Keratinocyte (primary cell): ENCODE data around the gene PDE10A. TPM values are rescaled to one million over a fixed set of nuclear protein-coding genes. Genes with fewer than 3 reads are reported as not detected.

Experiments used
- DNase-seq: peaks from one replicate; pipeline ENCODE4 v3.0.0-alpha.2; 2011; ENCODE audit warnings: low read depth, missing footprints, low spot score
- FAIRE-seq: peaks from 2 replicates; lab custom pipeline; 2011; peaks lifted over from hg19 to GRCh38; lab: Jason Lieb, UNC
- H2AFZ ChIP-seq: 2 replicates; pipeline ENCODE4 v1.6.0; 2012; ENCODE audit warnings: low read length, control low read depth, inconsistent platforms; ENCODE audit not compliant: control insufficient read depth
- H3K27ac ChIP-seq: 2 replicates; pipeline ENCODE4 v1.5.1; 2011; ENCODE audit warnings: low read length; ENCODE audit not compliant: control insufficient read depth, insufficient read depth
- H3K27me3 ChIP-seq: 3 replicates; pipeline ENCODE4 v1.6.0; 2011; ENCODE audit warnings: low read length; ENCODE audit not compliant: control insufficient read depth, insufficient read depth; ENCODE audit errors: extremely low read depth
- H3K36me3 ChIP-seq, 2 experiments: 2 replicates in 1 of 2; 3 replicates in 1 of 2; pipeline ENCODE4 v1.5.1; 2011; ENCODE audit warnings: low read length in 2 of 2, mild to moderate bottlenecking in 1 of 2; ENCODE audit not compliant: control insufficient read depth in 2 of 2, insufficient read depth in 2 of 2; ENCODE audit errors: extremely low read depth in 1 of 2
- H3K4me1 ChIP-seq: 3 replicates; pipeline ENCODE4 v1.5.1; 2011; ENCODE audit warnings: low read length; ENCODE audit not compliant: control insufficient read depth, insufficient read depth; ENCODE audit errors: extremely low read depth
- H3K4me2 ChIP-seq: 3 replicates; pipeline ENCODE4 v1.6.0; 2011; ENCODE audit warnings: low read depth, low read length; ENCODE audit not compliant: control insufficient read depth, insufficient read depth; ENCODE audit errors: extremely low read depth
- H3K4me3 ChIP-seq, 3 experiments: fragments of 200-600 bp in 1 of 3; sonication (generic) in 1 of 3; 2 replicates in 2 of 3; 3 replicates in 1 of 3; pipeline ENCODE4 v1.5.1; 2011 to 2016; ENCODE audit warnings: low read length in 3 of 3, mild to moderate bottlenecking in 3 of 3, control low read depth in 2 of 3, inconsistent platforms in 1 of 3, low read depth in 1 of 3, mixed read lengths in 1 of 3, mixed run types in 1 of 3, moderate library complexity in 1 of 3; ENCODE audit not compliant: control insufficient read depth in 2 of 3, insufficient read depth in 2 of 3; ENCODE audit errors: extremely low read depth in 1 of 3
- H3K79me2 ChIP-seq: 2 replicates; pipeline ENCODE4 v1.6.0; 2012; ENCODE audit warnings: low read length; ENCODE audit not compliant: control insufficient read depth, insufficient read depth
- H3K9ac ChIP-seq: 3 replicates; pipeline ENCODE4 v1.6.0; 2011; ENCODE audit warnings: low read length; ENCODE audit not compliant: control insufficient read depth, insufficient read depth; ENCODE audit errors: extremely low read depth
- H3K9me1 ChIP-seq: 3 replicates; pipeline ENCODE4 v1.6.0; 2011; ENCODE audit warnings: low read length; ENCODE audit not compliant: control insufficient read depth, insufficient read depth; ENCODE audit errors: extremely low read depth
- H3K9me3 ChIP-seq: 2 replicates; pipeline ENCODE4 v1.5.1; 2012; ENCODE audit warnings: low read depth, low read length; ENCODE audit not compliant: control insufficient read depth
- H4K20me1 ChIP-seq: 3 replicates; pipeline ENCODE4 v1.6.0; 2011; ENCODE audit warnings: low read length; ENCODE audit not compliant: control insufficient read depth, insufficient read depth; ENCODE audit errors: extremely low read depth
- CTCF ChIP-seq, 3 experiments: IDR thresholded peaks in 1 of 3; conservative IDR thresholded peaks in 1 of 3; optimal IDR thresholded peaks in 1 of 3; 2 replicates in 2 of 3; 3 replicates in 1 of 3; pipeline versions ENCODE3 to v1.5.1; 2011; ENCODE audit warnings: low read length in 3 of 3, mild to moderate bottlenecking in 3 of 3, moderate library complexity in 2 of 3, control low read depth in 1 of 3, inconsistent platforms in 1 of 3; ENCODE audit not compliant: insufficient read depth in 2 of 3; ENCODE audit errors: extremely low read depth in 1 of 3
- EZH2 ChIP-seq: IDR thresholded peaks from one replicate; pipeline ENCODE4 v1.6.1; 2012; ENCODE audit warnings: inconsistent platforms, mild to moderate bottlenecking, low read length, moderate library complexity
- dilution Hi-C: fragments of 300-500 bp; cut with MboI; formaldehyde crosslinking; loops from one replicate; pipeline ENCODE4 v1.7.0; 2020; ENCODE audit warnings: low sequenced_read_pairs; ENCODE audit not compliant: extremely low pct_ligation_motif_present
- polyA plus RNA-seq, 5 experiments: library from polyadenylated mRNA; depleted of rRNA in 3 of 5; stranded (reverse) in 3 of 5; stranded (forward) in 1 of 5; unstranded in 1 of 5; fragments of >200 nt; gene quantifications; 1 replicate in 1 of 5; 2 replicates in 3 of 5; 3 replicates in 1 of 5; pipeline versions ENCODE4 v1.2.1 to v1.2.3, GENCODE V29; 2011 to 2012; ENCODE audit warnings: missing spikeins in 2 of 5, low read depth in 1 of 5, low replicate concordance in 1 of 5

Gene PDE10A
- polyA plus RNA-seq, 1 donor (not counting 4 experiments of a cell fraction or from before 2014, with no cell fraction given): not detected

- FAIRE-seq (no peak), DNase-seq (no peak)
- no peaks in the 10 kb centered on the region for H3K27me3 ChIP-seq
- H3K9me1 ChIP-seq: no peaks in the 10 kb centered on the region
- H3K9ac ChIP-seq: no peak within 1 kb of the TSS
- H3K27ac ChIP-seq: no peak within 1 kb of the TSS
- H2AFZ ChIP-seq: peak within 1 kb of the TSS; percentile 30
- H3K79me2 ChIP-seq: no peaks in the 10 kb centered on the region
- no peaks in the 10 kb centered on the region for H3K36me3 ChIP-seq
- no peaks in the 10 kb centered on the region for H3K4me1 ChIP-seq
- H3K4me3 ChIP-seq: no peak within 1 kb of the TSS
- H3K9me3 ChIP-seq: no peaks in the 10 kb centered on the region
- TF ChIP-seq EZH2: no peak
- no peak for TF ChIP-seq CTCF (optimal IDR thresholded peaks at IDR 0.05 in 1 of 3, IDR thresholded peaks at IDR 0.05 in 1 of 3, conservative IDR thresholded peaks at IDR 0.05 in 1 of 3; ENCODE audit: extremely low read depth in 1 of 3, insufficient read depth in 2 of 3, low read length in 3 of 3)
- H4K20me1 ChIP-seq: no peaks in the 10 kb centered on the region
- peak within 1 kb of the TSS; percentile 37 for H3K4me2 ChIP-seq
- dilution Hi-C loops: no loop called here
Observed at GRCh38 chr6:165308926-165309731, 353.9 kb downstream of the PDE10A start, which contains the start of gene C6orf118. C6orf118 (minus strand) TSS chr6:165309605; CDS start chr6:165309586, 19 bp downstream.

- dilution Hi-C loops: no loop called here
- Histone ChIP-seq H4K20me1 (no peaks in the 10 kb centered on the region), H3K27ac (no peak overlapping the region), H2AFZ (no peak overlapping the region), H3K27me3 (no peaks in the 10 kb centered on the region), H3K36me3 (no peaks in the 10 kb centered on the region), H3K4me1 (no peaks in the 10 kb centered on the region), H3K4me2 (no peak overlapping the region), H3K9me1 (no peaks in the 10 kb centered on the region), H3K9me3 (no peaks in the 10 kb centered on the region), H3K79me2 (no peaks in the 10 kb centered on the region), H3K9ac (no peak overlapping the region), H3K4me3 (no peak overlapping the region)
- FAIRE-seq (no peak), DNase-seq (no peak)
- TF ChIP-seq EZH2: no peak
- no peak for TF ChIP-seq CTCF (optimal IDR thresholded peaks at IDR 0.05 in 1 of 3, IDR thresholded peaks at IDR 0.05 in 1 of 3, conservative IDR thresholded peaks at IDR 0.05 in 1 of 3; ENCODE audit: extremely low read depth in 1 of 3, insufficient read depth in 2 of 3, low read length in 3 of 3)
Observed at GRCh38 chr6:165306955-165307354, 356.1 kb downstream of the PDE10A start.
